Measurements from ENCODE around the gene STEAP2. TPM values are rescaled to one million over a fixed set of nuclear protein-coding genes. Genes with fewer than 3 reads are reported as not detected.
A peak's percentile ranks its signal among the peaks of the same experiment; 100 is the strongest.

STEAP2 gene
- total RNA-seq, 4 donors from 2014 or later, result 2.9 to 13.2 (median 3.9) TPM

DNA sequence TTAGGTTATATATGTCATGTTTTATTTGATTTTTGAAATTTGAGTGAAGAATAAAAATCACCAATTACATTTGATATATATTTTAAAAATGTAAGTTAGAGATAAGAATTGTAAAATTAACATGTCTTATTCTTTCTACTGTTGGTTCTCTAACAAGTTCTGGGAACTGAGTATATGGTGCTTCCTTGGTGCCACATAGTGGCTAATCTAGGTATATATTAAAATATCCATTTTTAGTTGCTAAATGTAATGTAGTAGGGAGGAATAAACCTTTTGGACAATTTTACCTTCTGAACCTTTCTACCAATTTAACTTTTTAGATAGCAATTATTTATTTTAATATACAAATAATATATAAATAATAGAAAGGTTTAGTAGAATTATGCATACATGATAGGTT is 50.9 kb downstream of the STEAP2 start:
- TF ChIP-seq POLR2AphosphoS5 (IDR thresholded peaks at IDR 0.05) (no peak), POLR2A (IDR thresholded peaks at IDR 0.05) (no peak), EP300 (IDR thresholded peaks at IDR 0.05) (no peak)
- TF ChIP-seq, protein P1, sequence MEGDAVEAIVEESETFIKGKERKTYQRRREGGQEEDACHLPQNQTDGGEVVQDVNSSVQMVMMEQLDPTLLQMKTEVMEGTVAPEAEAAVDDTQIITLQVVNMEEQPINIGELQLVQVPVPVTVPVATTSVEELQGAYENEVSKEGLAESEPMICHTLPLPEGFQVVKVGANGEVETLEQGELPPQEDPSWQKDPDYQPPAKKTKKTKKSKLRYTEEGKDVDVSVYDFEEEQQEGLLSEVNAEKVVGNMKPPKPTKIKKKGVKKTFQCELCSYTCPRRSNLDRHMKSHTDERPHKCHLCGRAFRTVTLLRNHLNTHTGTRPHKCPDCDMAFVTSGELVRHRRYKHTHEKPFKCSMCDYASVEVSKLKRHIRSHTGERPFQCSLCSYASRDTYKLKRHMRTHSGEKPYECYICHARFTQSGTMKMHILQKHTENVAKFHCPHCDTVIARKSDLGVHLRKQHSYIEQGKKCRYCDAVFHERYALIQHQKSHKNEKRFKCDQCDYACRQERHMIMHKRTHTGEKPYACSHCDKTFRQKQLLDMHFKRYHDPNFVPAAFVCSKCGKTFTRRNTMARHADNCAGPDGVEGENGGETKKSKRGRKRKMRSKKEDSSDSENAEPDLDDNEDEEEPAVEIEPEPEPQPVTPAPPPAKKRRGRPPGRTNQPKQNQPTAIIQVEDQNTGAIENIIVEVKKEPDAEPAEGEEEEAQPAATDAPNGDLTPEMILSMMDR (IDR thresholded peaks at IDR 0.05), result peak in 1 of 2 donors; percentile 33
- H3K27me3 ChIP-seq, result no peaks in the 10 kb centered on the region
- H3K4me1 ChIP-seq, result no peaks in the 10 kb centered on the region
- H3K36me3 ChIP-seq, result no peaks in the 10 kb centered on the region
- DNase-seq (ENCODE audit: low spot score in 2 of 2), result no peak
- no peak overlapping the region for H3K27ac ChIP-seq
- no peak overlapping the region for H3K4me3 ChIP-seq
- H3K9me3 ChIP-seq, result no peaks in the 10 kb centered on the region

DNA sequence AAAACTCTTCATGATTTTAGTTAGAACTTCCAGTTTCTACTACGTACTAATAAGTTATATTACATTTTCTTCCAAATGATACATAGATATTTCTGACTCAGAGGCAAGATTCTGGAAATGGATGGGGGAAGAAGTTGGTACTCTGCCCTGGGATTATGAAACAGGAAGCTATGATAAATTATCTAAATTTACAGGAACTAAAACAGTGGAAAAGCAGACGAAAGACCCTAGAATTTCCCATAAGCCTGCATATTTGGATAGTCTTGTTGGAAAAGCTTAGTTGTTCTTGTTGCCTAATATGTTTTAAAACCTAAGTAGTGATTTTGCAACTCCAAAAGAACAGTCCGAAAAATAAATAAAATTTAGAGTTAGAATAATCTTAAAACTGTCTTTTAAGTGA is 55.3 kb downstream of the STEAP2 start:
- Histone ChIP-seq H3K4me3 (no peak overlapping the region), H3K36me3 (no peaks in the 10 kb centered on the region), H3K4me1 (no peaks in the 10 kb centered on the region), H3K9me3 (no peaks in the 10 kb centered on the region), H3K27ac (peak overlapping the region; percentile 70), H3K27me3 (no peaks in the 10 kb centered on the region)
- TF ChIP-seq POLR2A (IDR thresholded peaks at IDR 0.05), result no peak
- TF ChIP-seq, protein P1 (IDR thresholded peaks at IDR 0.05), result no peak
- no peak for TF ChIP-seq EP300 (IDR thresholded peaks at IDR 0.05)
- no peak for TF ChIP-seq POLR2AphosphoS5 (IDR thresholded peaks at IDR 0.05)
- no peak for DNase-seq (ENCODE audit: low spot score in 2 of 2)
- WGBS, result 64% methylated on average over 3 of the region's 3 CpGs

DNA sequence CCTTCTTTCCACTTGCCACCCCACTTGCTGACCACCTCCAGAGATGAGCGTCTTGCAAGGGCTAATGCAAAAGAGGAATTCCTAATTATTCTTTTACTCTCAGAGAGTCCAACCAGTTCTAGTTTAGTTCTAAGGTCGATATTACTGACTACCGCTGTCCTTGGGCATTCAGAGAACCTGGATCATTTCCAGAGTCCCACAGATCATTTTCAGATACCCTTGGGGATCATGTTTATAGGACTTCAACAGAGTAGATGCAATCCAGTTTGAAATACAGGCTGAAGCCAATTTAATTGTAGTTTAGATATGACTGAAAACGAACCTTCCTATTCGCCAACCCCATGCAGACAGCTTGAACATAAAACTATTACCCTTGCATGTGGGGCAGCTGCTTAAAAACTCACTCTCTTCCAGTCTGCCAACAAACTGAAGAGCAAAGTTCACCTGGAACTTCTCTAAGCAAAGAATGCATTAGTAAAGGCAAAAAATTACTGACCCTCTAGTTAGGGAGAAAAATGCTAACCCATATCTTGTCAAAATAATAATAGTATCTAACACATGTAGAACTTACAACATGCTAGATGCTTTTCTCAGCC is 55.8 kb downstream of the STEAP2 start:
- H3K4me1 ChIP-seq, result no peaks in the 10 kb centered on the region
- no peaks in the 10 kb centered on the region for H3K27me3 ChIP-seq
- DNase-seq (ENCODE audit: low spot score in 2 of 2), result no peak
- no peaks in the 10 kb centered on the region for H3K36me3 ChIP-seq
- H3K27ac ChIP-seq, result peak overlapping the region; percentile 70
- whole genome bisulfite sequencing, result 70% methylated on average over 5 of the region's 5 CpGs
- H3K9me3 ChIP-seq, result no peaks in the 10 kb centered on the region
- no peak for TF ChIP-seq EP300 (IDR thresholded peaks at IDR 0.05)
- TF ChIP-seq POLR2AphosphoS5 (IDR thresholded peaks at IDR 0.05), result no peak
- TF ChIP-seq, protein P1 (IDR thresholded peaks at IDR 0.05), result no peak
- TF ChIP-seq POLR2A (IDR thresholded peaks at IDR 0.05), result no peak
- no peak overlapping the region for H3K4me3 ChIP-seq

DNA sequence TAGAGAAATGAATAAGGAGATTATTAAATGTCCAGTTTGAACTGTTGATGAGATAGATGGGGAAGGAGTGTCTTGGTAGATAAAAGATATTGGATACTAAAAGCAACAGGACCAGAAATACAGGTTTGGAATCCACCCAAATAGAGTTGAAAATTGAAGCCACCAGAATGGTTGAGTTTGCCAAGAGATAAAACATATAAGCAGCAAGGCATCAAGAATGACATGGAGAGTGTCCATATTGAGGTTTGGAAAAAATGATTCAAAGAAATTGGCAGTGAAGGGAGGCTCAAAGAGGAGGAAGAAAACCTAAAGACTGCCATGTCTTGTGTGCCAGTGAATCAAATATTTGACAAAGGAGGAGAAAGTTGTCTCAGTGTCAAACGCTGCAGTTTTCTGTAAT is 57.6 kb downstream of the STEAP2 start:
- Histone ChIP-seq H3K4me3 (no peak overlapping the region), H3K27ac (no peak overlapping the region), H3K27me3 (no peaks in the 10 kb centered on the region), H3K9me3 (no peaks in the 10 kb centered on the region), H3K36me3 (no peaks in the 10 kb centered on the region), H3K4me1 (no peaks in the 10 kb centered on the region)
- no peak for DNase-seq (ENCODE audit: low spot score in 2 of 2)
- 78% methylated on average over 1 of the region's 1 CpG for WGBS
- TF ChIP-seq EP300 (IDR thresholded peaks at IDR 0.05) (no peak), POLR2A (IDR thresholded peaks at IDR 0.05) (no peak), POLR2AphosphoS5 (IDR thresholded peaks at IDR 0.05) (no peak)
- TF ChIP-seq, protein P1 (IDR thresholded peaks at IDR 0.05), result no peak

DNA sequence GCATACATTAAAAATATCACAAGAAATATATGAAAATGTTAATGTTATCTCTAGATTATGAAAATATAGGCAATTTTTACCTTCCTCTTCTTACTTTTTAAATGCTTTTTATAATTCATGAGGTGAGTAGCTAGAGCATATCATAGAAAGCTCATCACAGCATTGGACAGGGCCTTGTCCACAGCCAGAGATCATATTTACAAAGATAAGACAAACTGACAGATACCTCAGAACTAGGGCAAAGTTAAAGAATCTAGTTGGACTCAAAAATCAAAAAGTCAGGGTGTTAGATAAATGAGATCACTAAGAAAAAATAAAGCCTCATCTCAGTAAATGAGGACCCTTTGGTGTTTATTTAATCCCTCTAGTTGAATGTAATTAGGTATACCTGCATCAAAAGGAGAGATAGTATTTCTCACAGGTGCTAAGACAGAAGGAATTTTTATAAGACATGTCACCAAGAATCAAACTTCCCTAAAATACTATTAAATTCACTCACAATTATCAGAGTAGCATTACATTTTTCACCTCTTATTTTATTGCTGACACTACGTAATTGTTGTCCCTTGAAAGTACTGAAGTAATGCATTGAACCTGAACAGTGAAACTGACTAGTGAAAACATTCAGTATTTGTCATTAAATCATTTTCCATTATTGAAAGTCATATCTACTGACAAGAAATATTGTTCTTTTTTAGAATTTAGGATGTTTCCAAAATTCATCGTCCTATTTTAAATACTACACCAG is 59.1 kb downstream of the STEAP2 start:
- TF ChIP-seq EP300 (IDR thresholded peaks at IDR 0.05) (no peak), POLR2AphosphoS5 (IDR thresholded peaks at IDR 0.05) (no peak), POLR2A (IDR thresholded peaks at IDR 0.05) (no peak)
- TF ChIP-seq, protein P1 (IDR thresholded peaks at IDR 0.05), result no peak
- no peak for DNase-seq (ENCODE audit: low spot score in 2 of 2)
- Histone ChIP-seq H3K4me3 (no peak overlapping the region), H3K27me3 (no peaks in the 10 kb centered on the region), H3K36me3 (no peaks in the 10 kb centered on the region), H3K27ac (no peak overlapping the region), H3K4me1 (no peaks in the 10 kb centered on the region), H3K9me3 (no peaks in the 10 kb centered on the region)
- WGBS, result 95% methylated on average over 2 of the region's 2 CpGs

Data from suprapubic skin (tissue), 4 donors.